ACHN (cell line): ENCODE results near the gene SOWAHA.
A peak's percentile ranks its signal among the peaks of the same experiment; 100 is the strongest.
"Not testable (repeated sequence)": the region's sequence is repeated elsewhere in the genome, so short reads cannot be mapped to it uniquely, and the experiment has no call there.

ENCODE experiments used
- DNase-seq: peaks from one replicate; pipeline ENCODE4 v3.0.0-alpha.2; 2015
- in situ Hi-C: cut with HindIII; loops from 2 replicates; pipeline ENCODE4 v1.10.0; 2017; ENCODE audit warnings: low sequenced_read_pairs, low pct_ligation_motif_present, low pct_unique_long_range_greater_than_20kb

The SOWAHA gene

GRCh38 chr5:132800545-132800944 lies 12.6 kb upstream of the SOWAHA start:
- DNase-seq, result no peak
- in situ Hi-C loops, result no loop called here

- DNase-seq, result peak; percentile 8
- in situ Hi-C loops, result no loop called here
These were observed 10.9 kb upstream of the SOWAHA start for GRCh38 chr5:132802044-132802684.

- in situ Hi-C loops, result not testable (repeated sequence)
These were observed 10.4 kb upstream of the SOWAHA start for GRCh38 chr5:132802685-132803066.

GRCh38 chr5:132804219-132804618 lies 8.9 kb upstream of the SOWAHA start:
- DNase-seq, in situ Hi-C loops: not testable (repeated sequence)

More at GRCh38 chr5:132802685-132803066, 10.4 kb upstream of the SOWAHA start:
- DNase-seq, result not testable (repeated sequence)

- DNase-seq, in situ Hi-C loops: not testable (repeated sequence)
These were observed 7.2 kb upstream of the SOWAHA start for GRCh38 chr5:132805872-132806271.

- DNase-seq, in situ Hi-C loops: not testable (repeated sequence)
These were observed 6.3 kb upstream of the SOWAHA start for GRCh38 chr5:132806804-132807162.

GRCh38 chr5:132807163-132807838 lies 5.8 kb upstream of the SOWAHA start:
- peak; percentile 26 for DNase-seq
- in situ Hi-C loops, result no loop called here

- in situ Hi-C loops, result no loop called here
- no peak for DNase-seq
These were observed 4.7 kb upstream of the SOWAHA start for GRCh38 chr5:132808448-132808847.

- in situ Hi-C loops, result no loop called here
- no peak for DNase-seq
These were observed 4.2 kb upstream of the SOWAHA start for GRCh38 chr5:132808866-132809265.

GRCh38 chr5:132810605-132811004 lies 2.5 kb upstream of the SOWAHA start:
- in situ Hi-C loops, result no loop called here

GRCh38 chr5:132812123-132812765 lies 858 bp upstream of the SOWAHA start:
- in situ Hi-C loops, result no loop called here
- no peak for DNase-seq

More at GRCh38 chr5:132810605-132811004, 2.5 kb upstream of the SOWAHA start:
- DNase-seq, result no peak

- DNase-seq, result peak; percentile 8
- in situ Hi-C loops, result no loop called here
These were observed 749 bp downstream of the SOWAHA start for GRCh38 chr5:132813599-132814502.

GRCh38 chr5:132814503-132815294 lies 1.6 kb downstream of the SOWAHA start:
- in situ Hi-C loops, result no loop called here
- no peak for DNase-seq

GRCh38 chr5:132815454-132815853 lies 2.4 kb downstream of the SOWAHA start:
- in situ Hi-C loops, result no loop called here

GRCh38 chr5:132816083-132816482 lies 3.0 kb downstream of the SOWAHA start:
- no peak for DNase-seq
- in situ Hi-C loops, result no loop called here

More at GRCh38 chr5:132815454-132815853, 2.4 kb downstream of the SOWAHA start:
- no peak for DNase-seq

- in situ Hi-C loops, result no loop called here
- no peak for DNase-seq
These were observed 3.5 kb downstream of the SOWAHA start for GRCh38 chr5:132816554-132816953.

GRCh38 chr5:132817011-132817410 lies 3.9 kb downstream of the SOWAHA start:
- DNase-seq, result no peak
- in situ Hi-C loops, result no loop called here

GRCh38 chr5:132819468-132819867 lies 6.4 kb downstream of the SOWAHA start:
- no peak for DNase-seq
- in situ Hi-C loops, result no loop called here
